Endothelial cell of hepatic sinusoid (primary cell): ENCODE measurements around the gene ZNF555.

Experiments used
- in situ Hi-C: cut with HindIII; loops from 2 replicates; pipeline ENCODE4 v1.10.0; 2017; ENCODE audit warnings: low sequenced_read_pairs

Gene ZNF555

GRCh38 chr19:2840794-2841791 is at the start of gene ZNF555:
Gene ZNF555, plus strand, starts transcription at chr19:2841475. Its CDS starts 98 bp downstream, at chr19:2841573.
- in situ Hi-C loops: no loop called here

- in situ Hi-C loops: loop anchor here (5.0 kb wide), 1 partner anchor 40 kb away; no protein-coding TSS in a partner anchor
Measured at GRCh38 chr19:2791876-2792275, 49.4 kb upstream of the ZNF555 start.

GRCh38 chr19:2792666-2793065 is 48.6 kb upstream of the ZNF555 start:
- in situ Hi-C loops: loop anchor here (5.0 kb wide), 1 partner anchor 40 kb away; no protein-coding TSS in a partner anchor

- in situ Hi-C loops: loop anchor here (5.0 kb wide), 1 partner anchor 39 kb away; no protein-coding TSS in a partner anchor
Measured at GRCh38 chr19:2793126-2793525, 48.1 kb upstream of the ZNF555 start.

GRCh38 chr19:2793577-2793976 is 47.7 kb upstream of the ZNF555 start:
- in situ Hi-C loops: loop anchor here (5.0 kb wide), 1 partner anchor 39 kb away; no protein-coding TSS in a partner anchor

DNA sequence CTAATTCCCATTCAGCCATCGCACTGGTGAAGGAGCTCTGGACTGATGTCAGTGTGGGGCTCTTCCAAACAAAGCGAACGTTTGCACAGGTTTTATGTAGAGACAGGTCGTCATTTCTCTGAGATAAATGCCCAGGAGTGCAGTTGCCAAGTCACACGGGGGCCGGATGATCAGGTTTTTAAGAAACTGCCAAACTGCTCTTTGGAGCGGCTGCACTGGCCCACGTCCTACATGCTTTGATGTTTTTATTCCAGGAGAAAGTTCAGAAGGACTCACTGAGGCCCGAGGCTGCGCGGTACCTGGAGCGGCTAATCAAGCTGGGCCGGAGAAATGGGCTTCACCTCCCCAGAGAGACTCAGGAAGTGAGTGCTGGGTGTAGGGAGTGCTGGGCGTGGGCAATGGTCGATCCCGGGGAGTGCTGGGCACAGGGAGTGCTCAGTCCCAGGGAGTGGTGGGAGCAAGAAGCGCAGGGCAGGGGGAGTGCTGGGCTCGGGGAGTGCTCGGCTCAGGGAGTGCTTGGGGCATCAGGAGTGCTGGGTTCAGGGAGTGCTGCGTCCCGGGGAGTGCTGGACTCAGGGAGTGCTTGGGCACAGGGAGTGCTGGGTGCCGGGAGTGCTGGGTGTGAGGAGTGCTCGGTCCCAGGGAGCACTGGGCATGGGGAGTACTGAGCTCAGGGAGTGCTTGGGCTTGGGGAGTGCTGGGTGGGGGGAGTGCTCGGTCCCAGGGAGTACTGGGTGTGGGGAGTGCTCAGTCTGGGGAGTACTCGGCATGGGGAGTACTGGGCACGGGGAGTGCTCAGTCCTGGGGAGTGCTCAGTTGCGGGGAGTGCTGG is 45.2 kb upstream of the ZNF555 start:
- in situ Hi-C loops: no loop called here

DNA sequence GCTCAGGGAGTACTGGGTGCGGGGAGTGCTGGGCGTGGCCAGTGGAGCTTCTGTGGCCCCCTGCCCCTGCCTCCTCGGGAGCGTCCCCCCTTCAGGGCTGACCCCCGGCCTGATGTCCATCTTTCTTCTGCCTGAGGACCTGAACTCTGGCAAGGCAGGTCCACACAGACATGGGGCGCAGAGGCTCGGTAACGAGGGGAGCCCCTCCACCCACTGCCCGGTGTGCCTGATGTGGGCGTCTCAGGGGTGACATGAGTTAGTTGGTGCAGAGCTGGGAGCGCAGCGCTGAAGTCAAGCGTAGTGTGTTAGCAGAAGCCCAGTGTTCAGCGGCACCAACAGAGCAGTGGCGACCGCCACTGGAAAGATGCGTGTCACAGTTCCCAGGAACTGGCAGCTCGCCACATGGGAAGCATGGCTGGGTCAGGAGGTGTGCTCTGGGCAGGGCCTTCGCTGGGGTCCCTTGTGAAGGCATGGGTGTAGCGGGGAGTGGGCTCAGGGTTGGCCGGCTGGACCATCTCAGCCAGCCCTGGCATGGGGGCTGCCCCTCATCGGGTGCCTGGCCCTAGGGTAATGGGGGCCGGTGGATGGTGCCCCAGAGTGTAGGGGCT is 44.5 kb upstream of the ZNF555 start:
- in situ Hi-C loops: no loop called here

- in situ Hi-C loops: no loop called here
Measured at GRCh38 chr19:2797280-2797679, 44.0 kb upstream of the ZNF555 start.

GRCh38 chr19:2798158-2798685 is 43.1 kb upstream of the ZNF555 start:
- in situ Hi-C loops: no loop called here

DNA sequence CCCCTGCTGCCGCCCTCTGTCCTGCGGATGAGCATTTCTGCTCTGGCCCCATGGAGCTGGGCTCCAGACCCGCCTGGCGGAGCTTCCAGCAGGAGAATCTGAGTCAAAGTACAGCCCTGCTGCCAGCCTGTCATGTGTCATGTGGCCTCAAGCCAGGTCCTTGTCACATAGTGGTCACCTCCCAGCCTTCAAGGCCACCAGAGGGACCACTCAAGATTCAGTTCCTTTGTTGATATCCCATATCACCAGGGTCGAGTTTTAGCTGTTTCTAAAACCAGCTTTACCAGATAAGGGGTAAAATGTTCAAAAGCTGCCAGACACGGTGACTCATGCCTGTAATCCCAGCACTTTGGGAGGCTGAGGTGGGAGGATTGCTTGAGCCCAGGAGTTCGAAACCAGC is 42.5 kb upstream of the ZNF555 start:
- in situ Hi-C loops: no loop called here

- in situ Hi-C loops: no loop called here
Measured at GRCh38 chr19:2799273-2800020, 41.8 kb upstream of the ZNF555 start.

DNA sequence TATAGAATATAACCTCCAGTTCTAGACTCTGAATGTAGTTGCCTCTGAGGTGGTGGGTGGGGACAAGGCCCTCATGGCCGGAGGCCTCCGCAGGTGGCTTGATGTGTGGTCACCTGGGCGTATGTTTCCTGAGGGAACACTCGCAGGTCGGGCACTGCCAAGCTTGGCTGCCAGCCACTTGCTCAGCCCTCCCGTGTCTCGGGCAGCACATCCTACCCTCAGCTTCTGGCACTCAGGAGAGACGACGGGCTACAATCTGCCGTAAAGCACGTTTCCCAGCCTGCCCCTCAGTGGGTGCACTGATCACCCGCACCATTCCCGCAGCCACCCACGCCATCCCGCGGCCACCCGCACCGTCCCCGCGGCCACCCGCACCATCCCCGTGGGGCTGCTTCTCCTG is 40.8 kb upstream of the ZNF555 start:
- in situ Hi-C loops: no loop called here

- in situ Hi-C loops: no loop called here
Measured at GRCh38 chr19:2802826-2803225, 38.4 kb upstream of the ZNF555 start.

- in situ Hi-C loops: no loop called here
Measured at GRCh38 chr19:2803486-2804155, 37.7 kb upstream of the ZNF555 start.

- in situ Hi-C loops: no loop called here
Measured at GRCh38 chr19:2804156-2805004, 36.9 kb upstream of the ZNF555 start.

GRCh38 chr19:2805261-2805900 is 35.9 kb upstream of the ZNF555 start:
- in situ Hi-C loops: no loop called here

DNA sequence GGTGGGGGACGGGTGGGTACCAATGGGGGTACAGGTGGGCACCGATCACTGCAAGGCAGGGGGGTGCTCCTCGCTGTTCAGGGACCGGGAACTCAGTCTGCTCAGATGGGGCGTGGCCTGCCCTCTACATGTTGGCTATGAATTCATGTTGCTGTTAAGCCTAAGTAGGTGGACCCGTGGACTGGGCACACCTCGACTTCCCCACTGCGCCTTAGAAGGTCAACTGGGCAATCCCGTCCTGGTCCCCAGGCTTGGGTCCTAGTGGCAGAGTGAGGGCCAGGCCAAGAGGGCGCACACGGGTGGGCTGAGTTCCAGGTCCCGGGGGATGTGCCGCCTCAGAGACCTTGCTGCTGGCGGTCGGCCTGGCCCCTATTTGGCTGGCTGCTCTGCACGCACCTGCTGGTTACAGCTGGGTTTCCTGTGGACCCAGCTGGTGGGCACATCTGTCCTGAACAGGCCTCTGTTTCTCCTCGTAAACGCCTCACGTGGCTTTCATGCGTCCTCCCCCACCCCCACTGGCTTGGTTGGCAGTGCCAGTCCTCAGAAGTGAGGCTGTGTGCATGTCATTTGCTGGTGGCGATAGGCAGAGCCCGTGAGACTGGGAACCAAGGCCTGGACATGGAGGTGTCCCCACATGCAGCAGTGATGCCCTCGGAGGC is 35.2 kb upstream of the ZNF555 start:
- in situ Hi-C loops: no loop called here
